Measurements from ENCODE around the gene ZNF350.
"Not testable (repeated sequence)": the region's sequence is repeated elsewhere in the genome, so short reads cannot be mapped to it uniquely, and the experiment has no call there.

Gene ZNF350

DNA sequence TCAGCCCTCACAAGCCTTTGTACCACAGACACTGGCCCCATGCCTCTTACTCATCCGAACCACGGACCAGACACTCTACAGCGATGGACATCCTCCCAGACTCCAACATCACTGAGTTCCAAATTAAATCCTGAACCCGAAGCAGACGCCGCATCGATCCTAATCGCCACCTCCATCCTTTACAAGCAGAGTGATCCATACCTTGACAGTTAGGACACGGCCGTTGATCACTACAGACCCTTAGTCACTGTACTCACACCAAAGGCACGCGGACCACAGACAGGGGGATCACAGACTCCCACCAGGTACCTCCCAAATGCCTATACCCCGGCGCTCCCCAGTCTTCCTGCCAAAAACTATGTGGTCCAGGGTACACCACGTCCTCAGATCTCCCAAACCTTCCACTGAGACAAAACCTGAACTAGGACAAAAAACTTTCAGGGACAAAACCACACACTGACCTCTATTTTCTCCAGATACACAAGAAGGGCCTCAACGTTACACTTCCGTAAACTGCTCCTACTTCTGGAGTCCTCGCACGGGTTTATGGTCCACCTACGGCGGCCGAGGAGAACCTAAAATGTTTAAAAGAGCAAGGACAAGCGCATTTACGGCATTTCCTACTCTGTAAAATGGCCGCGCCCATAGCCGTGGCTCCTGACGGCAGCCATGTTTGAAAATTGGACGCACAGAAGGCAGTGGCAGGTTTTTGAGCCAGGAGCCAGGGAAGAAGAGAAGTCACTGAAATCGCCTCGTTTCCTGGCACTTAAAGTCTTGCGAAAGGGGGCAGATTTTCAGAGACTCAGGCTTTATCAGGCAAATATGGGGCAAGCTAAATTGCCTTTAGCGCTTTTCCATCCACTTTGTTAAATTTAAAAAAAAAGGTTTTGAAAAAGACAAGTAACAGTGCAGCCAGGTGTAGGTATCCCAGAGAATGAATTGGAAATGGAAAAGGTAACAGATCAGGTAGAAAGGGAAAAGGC, at the start of gene ZNF350:
Gene ZNF350, minus strand, starts transcription at position 532 of the 983 bp plus-strand sequence. CDS start 12,480 bp downstream, outside the sequence.
- DNase-seq (ENCODE audit: low read depth): peak; percentile 80

DNA sequence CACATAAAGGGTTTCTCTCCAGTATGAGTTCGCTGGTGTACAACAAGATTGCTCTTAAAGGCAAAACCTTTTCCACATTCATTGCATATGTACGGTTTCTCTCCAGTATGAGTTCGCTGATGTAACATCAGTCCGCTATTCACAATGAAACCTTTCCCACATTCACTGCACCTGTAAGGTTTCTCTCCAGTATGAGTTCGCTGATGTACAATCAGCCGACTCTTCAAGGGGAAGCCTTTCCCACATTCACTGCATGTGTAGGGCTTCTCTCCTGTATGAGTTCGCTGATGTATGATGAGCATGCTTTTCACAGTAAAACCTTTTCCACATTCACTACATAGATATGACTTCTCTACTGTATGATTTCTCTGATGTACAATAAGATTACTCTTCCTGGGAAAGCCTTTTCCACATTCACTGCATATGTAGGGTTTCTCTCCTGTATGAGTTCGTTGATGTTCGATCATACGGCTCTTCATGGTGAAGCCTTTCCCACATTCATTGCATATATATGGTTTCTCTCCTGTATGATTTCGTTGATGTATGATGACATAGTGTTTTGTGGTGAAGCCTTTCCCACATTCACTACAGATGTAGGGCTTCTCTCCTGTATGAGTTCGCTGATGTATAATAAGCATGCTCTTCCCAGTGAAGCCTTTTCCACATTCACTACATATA, 47.5 kb upstream of the ZNF350 start:
- DNase-seq (ENCODE audit: low read depth): no peak

DNA sequence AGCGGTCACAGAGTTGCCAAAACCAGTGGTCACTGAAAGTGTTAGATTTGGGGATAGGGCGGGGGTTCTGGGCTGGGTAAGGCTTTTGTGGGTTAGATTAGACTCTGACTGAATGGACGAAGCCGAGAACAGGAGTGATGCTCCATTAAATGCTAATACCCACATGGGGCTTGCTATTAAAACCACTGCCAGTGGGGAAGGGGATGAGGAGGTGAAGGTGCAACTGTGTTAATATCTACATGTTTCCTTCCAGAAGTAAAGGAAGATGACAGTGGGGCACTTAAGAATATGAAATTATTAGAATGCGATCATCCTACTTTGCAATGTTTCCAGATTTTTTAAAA, 42.1 kb upstream of the ZNF350 start:
- DNase-seq (ENCODE audit: low read depth): no peak

DNA sequence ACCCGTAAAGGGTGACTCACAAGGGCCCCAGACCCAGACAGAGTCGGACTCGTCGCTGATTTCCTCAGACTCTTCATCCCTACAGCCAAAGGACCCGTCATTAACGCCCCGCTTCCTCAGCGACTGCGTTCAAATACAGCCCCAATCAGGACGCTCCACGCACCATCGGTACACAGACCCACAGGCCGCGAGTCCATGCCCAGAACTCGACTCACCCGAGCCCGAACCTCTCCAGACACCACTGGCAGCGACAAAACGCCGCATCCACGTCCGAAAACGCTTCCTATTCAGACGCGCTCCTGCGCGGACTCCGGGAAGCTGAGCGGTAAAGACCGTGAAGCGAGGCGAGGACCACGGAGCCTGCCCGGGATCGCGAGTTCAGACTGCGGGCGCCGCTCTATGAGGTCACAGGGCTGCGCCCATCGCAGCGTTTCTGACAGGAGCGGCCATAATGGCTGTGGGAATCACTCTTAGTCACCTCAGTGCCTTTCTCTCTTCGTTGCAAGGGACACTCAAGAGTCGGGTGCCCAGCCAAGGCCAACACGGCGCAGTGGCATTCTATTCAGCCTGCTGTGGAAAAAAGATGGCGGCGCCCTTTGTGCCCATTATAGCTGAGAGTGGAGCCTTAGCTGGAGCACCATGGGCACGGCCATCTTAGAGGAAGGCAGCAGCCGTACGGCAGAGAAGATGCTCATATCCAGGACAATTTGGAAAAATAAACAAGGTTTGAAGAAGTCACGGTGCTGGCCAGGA, 41.6 kb upstream of the ZNF350 start, which contains the start of gene ZNF614:
Gene ZNF614, minus strand, starts transcription at position 353 of the 753 bp plus-strand sequence. CDS start 2,634 bp downstream, outside the sequence.
- DNase-seq (ENCODE audit: low read depth): peak; percentile 69

DNA sequence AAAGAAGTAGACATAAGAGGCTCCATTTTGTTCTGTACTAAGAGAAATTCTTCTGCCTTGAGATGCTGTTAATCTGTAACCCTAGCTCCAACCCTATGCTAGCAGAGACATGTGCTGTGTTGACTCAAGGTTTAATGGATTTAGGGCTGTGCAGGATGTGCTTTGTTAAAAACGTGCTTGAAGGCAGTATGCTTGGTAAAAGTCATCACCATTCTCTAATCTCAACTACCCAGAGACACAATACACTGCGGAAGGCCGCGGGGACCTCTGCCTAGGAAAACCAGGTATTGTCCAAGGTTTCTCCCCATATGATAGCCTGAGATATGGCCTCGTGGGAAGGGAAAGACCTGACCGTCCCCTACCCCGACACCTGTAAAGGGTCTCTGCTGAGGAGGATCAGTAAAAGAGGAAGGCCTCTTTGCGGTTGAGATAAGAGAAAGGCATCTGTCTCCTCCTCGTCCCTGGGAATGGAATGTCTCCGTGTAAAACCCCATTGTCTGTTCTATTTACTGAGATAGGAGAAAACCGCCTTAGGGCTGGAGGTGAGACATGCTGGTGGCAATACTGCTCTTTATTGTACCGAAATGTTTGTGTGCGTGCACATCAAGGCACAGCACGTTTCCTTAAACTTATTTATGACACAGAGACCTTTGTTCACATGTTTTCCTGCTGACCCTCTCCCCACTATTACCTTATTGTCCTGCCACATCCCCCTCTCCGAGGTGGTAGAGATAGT, 39.8 kb upstream of the ZNF350 start:
- DNase-seq (ENCODE audit: low read depth): not testable (repeated sequence)

DNA sequence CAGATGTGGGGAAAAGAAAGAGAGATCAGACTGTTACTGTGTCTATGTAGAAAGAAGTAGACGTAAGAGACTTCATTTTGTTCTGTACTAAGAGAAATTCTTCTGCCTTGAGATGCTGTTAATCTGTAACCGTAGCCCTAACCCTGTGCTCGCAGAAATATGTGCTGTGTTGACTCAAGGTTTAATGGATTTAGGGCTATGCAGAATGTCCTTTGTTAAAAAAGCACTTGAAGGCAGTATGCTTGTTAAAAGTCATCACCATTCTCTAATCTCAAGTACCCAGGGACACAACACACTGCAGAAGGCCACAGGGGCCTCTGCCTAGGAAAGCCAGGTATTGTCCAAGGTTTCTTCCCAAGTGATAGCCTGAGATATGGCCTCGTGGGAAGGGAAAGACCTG, 37.8 kb upstream of the ZNF350 start:
- DNase-seq (ENCODE audit: low read depth): not testable (repeated sequence)

DNA sequence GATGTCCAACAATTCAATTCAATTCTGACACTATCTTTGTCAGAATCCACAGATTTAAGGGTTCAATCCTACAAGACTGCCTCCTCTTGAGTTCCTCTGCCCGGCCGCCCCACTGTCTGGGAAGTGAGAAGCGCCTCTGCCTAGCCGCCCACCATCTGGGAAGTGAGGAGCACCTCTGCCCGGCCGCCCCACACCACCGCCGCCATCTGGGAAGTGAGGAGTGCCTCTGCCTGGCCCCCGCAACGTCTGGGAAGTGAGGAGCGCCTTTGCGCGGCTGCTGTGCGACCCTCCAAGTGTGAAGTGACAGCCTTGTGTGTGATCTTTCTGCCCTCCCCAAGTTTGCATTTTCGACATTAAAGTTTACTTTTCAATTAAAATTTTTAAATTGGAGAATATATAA, 35.6 kb upstream of the ZNF350 start:
- no peak for DNase-seq (ENCODE audit: low read depth)

DNA sequence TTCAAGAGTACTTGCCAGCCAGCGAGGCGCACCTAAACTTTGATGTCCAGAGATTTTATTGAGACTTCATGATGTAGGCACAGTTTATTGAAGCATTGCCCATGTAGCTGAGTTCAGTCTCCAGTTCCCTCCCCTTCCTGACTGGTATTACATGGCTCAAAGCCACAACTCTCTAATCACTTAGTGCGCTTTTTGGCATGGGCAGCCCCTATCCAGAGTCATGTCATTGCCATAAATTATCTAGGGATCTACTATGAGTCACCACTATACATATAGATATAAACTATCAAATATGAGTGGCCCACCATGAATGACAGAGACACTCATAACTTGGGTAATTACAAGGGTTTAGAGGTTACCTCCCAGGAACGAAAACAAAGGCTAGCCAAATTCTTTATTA, 33.9 kb upstream of the ZNF350 start:
- no peak for DNase-seq (ENCODE audit: low read depth)

DNA sequence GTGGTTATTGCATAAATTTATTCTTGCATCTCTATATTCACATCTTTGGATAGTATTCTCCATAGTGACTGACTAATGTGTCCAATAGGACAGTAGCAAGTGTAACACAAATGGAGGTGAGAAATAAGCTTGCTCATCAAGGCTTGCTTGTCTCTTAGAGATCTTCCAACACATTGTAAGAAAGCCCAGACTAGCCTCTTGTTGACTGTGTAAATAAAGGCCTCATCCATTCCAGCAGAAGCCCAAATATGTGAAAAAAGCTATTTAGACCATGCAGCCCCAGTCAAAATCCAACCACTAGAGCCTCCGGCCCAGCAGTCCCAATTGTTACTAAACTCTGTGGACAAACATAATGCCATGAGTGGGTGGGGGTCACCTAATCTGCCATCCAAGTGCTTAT, 24.0 kb upstream of the ZNF350 start:
- no peak for DNase-seq (ENCODE audit: low read depth)

DNA sequence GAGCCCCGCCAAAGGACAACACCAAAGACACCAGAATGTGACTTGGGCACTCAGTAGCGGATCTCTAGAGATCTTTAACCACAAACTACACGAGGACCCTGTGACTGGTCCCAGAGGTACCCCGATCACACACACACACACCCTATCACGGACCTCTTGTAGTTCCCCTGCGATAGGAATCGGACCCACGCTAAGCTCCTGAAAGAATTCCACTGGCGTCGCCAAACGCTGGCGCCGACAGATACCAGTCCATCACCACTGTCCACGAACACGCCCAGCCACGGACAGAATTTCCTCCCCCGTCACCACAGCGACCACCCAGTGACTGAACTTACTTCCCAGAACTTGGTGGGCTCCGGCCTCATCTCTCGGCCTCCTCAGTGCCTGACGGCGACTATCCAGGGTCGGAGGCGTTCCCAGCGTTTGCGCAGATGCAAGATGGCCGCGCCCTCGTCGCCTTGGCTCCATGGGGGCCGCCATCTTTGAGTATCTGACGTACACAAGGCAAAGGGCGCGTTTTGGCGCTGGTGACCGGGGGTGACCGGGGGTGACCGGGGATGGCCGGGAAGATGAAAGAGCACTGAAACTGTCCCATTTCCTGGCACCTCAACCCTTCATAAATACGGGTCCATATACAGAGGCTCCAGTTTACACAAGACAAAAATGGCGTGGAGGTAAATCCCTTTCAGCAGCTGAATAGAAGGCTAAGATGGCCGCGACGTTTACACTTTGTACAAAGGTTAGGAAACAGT, 21.3 kb upstream of the ZNF350 start, which contains the start of gene ZNF615:
Gene ZNF615, minus strand, starts transcription at position 406 of the 752 bp plus-strand sequence. CDS start 4,500 bp downstream, outside the sequence.
- peak; percentile 77 for DNase-seq (ENCODE audit: low read depth)

DNA sequence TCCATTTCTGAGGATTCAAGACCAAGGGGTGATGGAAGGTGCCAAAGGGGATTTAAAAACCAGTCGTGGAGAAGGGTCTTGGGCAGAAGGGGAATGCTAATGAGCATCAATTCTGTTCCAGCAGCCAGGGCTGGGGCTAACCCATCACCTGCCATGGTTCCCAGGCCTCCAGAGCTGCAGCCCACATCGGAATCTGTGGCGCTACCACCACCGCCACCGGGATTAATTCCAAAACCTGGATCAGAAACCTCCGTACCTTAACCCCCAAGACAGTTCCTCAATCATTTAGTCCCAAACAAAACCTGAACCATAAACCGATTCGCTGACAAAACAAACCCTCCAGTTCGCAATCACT, 20.8 kb upstream of the ZNF350 start:
- DNase-seq (ENCODE audit: low read depth): no peak

DNA sequence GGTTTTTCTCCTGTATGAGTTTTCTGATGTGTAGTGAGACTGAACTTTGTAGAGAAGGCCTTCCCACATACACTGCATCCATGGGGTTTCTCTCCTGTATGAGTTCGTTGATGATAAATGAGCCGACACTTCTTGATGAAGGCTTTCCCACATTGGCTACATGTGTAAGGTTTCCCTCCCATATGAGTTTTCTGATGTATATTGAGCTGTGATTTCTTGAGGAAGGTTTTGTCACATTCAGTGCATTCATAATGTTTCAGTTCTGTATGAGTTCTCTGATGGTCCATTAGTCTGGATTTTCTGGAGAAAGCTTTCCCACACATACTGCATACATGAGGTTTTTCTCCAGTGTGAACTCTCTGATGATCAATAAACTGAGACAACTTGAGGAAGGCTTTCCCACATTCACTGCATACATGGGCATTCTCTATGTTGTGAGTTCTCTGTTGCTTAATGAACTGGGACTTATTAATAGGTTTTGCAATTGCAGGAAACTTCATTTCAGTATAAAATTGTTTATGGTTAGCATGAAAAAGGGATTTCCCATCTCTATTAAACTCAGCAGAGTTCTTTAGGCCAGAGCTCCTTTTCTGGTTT, 7.5 kb upstream of the ZNF350 start:
- no peak for DNase-seq (ENCODE audit: low read depth)

DNA sequence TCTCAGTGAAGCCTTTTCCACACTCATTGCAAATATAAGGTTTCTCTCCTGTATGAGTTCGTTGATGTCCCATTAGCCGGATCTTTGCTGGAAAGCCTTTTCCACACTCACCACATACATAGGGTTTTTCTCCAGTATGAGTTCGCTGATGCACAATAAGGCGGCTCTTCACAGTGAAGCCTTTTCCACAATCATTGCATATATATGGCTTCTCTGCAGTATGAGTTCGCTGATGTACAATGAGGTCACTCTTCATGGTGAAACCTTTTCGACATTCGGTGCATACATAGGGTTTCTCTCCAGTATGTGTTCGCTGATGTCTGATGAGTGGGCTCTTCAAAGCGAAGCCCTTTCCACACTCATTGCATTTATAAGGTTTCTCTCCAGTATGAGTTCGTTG, 6.8 kb upstream of the ZNF350 start:
- DNase-seq (ENCODE audit: low read depth): no peak

DNA sequence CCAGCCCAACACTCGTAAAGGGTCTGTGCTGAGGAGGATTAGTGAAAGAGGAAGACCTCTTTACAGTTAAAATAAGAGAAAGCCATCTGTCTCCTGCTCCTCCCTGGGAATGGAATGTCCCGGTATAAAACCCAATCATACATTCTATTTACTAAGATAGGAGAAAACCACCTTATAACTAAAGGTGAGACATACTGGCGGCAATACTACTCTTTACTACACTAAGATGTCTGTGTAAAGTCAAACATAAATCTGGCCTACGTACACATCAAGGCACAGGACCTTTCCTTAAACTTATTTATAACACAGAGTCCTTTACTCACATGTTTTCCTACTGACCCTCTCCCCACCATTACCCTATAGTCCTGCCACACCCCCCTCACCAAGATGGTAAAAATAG, 3.3 kb downstream of the ZNF350 start:
- DNase-seq (ENCODE audit: low read depth): no peak

DNA sequence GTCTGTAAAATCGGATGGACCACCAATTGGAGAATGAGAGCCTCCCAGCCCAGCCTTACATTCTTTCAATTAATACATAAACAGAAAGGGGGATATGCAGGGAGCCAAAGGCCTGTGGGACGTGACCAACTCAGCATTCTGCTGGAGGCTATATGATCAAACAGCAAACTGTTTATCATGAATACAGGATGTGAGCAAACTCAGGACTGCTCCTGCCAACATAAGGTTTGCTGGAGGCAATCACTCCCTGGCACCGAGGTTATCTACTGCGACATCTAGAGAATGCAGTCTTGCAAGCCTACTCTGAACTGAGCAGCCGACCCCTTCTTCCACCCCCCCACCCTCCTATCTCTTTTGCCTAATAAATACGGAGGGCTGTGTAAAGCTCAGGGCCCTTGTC, 5.7 kb downstream of the ZNF350 start:
- not testable (repeated sequence) for DNase-seq (ENCODE audit: low read depth)

DNA sequence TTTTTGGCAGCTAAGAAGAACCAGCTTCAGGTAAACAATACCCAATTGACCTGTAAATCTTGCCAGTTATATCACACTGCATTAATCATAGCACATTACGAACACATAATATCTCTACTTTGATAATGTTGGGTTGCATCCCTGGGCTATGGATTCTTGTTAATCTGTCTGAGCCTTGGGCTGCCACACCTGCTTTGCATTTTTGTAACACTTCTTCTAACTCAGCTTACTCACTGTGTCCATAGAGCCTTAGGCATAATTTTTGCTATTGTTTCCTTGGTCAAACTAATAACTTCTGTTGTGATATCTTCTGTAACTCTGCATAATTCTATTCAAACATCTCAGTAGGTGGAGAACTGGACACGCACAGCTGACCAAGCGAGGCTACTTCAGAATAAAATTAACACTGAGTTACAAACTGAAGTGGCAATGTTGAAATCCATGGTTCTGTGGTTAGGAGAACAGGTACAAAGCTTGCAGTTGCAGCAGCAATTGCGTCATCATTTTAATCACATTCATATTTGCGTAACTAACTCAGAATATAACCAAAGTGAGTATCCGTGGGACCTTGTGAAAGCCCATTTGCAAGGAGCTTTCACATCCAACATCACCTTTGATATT, 6.4 kb downstream of the ZNF350 start:
- DNase-seq (ENCODE audit: low read depth): no peak

DNA sequence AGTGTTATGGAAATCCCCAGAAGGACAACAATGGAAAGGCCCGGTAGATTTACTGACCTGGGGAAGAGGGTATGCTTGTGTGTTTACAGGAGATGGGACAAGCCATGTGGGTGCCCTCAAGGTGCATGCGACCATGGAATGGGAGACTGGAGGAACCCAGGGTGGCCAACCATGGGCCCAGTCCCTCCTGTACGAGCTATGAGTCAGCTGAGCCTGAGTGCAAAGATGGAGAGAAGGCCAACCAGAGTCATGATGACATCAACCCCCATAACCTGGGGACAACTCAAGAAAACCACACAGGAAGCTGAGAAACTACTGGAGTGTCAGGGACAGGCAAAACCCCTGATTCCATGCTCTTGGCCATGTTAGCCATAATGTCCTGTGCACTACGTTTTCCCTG, 7.8 kb downstream of the ZNF350 start:
- DNase-seq (ENCODE audit: low read depth): no peak

DNA sequence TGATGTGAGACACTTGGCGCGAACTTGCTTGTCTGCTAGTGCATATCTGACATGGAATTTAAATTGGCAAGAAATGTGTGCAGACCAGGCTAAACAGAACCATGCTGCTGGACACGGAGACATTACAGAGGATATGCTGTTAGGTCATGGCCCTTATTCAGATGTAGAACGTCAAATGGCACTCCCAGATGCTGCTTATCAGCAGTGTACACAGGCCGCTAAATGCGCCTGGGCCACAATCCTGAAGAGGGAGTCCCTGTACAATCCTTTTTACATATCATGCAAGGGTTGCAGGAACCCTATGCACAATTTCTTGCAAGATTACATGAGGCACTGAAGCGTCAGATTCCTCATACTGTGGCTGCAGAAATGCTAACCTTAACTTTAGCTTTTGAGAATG, 9.3 kb downstream of the ZNF350 start:
- DNase-seq (ENCODE audit: low read depth): no peak

DNA sequence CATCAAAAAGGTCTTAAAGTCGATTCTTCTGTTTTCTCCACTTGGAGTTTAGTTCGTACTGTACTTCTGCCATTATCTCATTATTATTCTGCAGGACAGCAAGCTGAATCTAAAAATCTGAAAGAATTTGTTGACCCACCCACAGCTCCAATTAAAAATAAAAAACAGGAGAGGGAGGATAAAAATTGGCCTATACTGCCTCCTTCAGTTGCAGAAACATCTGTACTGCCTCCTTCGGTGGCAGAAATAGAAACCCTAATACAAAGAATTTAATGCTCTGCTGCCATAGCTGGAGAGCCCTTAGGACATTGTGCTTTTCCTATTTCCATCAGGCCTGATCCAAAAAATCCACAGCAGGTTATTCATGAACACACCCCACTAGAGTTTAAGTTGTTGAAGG, 9.8 kb downstream of the ZNF350 start:
- no peak for DNase-seq (ENCODE audit: low read depth)

DNA sequence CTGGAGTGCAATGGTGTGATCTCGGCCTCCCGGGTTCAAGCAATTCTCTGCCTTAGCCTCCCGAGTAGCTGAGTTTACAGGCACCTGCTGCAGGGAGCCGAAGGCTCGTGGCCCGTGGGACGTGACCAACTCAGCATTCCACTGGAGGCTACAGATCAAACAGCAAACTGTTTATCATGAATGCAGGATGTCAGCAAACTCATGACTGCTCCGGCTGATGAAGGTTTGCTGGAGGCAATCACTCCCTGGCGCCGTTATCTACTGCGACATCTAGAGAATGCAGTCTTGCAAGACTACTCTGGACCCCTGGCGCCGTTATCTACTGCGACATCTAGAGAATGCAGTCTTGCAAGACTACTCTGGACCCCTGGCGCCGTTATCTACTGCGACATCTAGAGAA, 10.9 kb downstream of the ZNF350 start:
- not testable (repeated sequence) for DNase-seq (ENCODE audit: low read depth)

Data from activated T-helper 9 cell treated with anti-CD3 and anti-CD28 coated beads, Interleukin-2, amount 50 U/mL, for 16 hours (primary cell).